ENCODE data around the gene MACC1.

GRCh38 chr7:20107582-20107981 is 109.6 kb downstream of the MACC1 start:
- TF ChIP-seq POLR2A (IDR thresholded peaks at IDR 0.05) (no peak), CTCF (IDR thresholded peaks at IDR 0.05) (no peak), POLR2AphosphoS5 (IDR thresholded peaks at IDR 0.05; ENCODE audit: insufficient read depth in 1 of 2, low read depth in 1 of 2) (no peak)

Data from vagina (tissue), 2 donors.